ENCODE results near the gene CYP8B1. TPM values are rescaled to one million over a fixed set of nuclear protein-coding genes. Genes with fewer than 3 reads are reported as not detected.

CYP8B1 gene
- total RNA-seq, 3 donors from 2014 or later = not detected

GRCh38 chr3:42874749-42875148, 930 bp downstream of the CYP8B1 start:
- intact Hi-C loops (cut with DNase I, micrococcal nuclease) = no loop called here
- DNase-seq (no peak), ATAC-seq (no peak)
- Histone ChIP-seq H3K36me3 (ENCODE audit: low read depth) (no peaks in the 10 kb centered on the region), H3K4me3 (no peak overlapping the region), H3K9me3 (no peaks in the 10 kb centered on the region), H3K4me1 (ENCODE audit: low read depth) (no peaks in the 10 kb centered on the region)
- TF ChIP-seq, protein P1, sequence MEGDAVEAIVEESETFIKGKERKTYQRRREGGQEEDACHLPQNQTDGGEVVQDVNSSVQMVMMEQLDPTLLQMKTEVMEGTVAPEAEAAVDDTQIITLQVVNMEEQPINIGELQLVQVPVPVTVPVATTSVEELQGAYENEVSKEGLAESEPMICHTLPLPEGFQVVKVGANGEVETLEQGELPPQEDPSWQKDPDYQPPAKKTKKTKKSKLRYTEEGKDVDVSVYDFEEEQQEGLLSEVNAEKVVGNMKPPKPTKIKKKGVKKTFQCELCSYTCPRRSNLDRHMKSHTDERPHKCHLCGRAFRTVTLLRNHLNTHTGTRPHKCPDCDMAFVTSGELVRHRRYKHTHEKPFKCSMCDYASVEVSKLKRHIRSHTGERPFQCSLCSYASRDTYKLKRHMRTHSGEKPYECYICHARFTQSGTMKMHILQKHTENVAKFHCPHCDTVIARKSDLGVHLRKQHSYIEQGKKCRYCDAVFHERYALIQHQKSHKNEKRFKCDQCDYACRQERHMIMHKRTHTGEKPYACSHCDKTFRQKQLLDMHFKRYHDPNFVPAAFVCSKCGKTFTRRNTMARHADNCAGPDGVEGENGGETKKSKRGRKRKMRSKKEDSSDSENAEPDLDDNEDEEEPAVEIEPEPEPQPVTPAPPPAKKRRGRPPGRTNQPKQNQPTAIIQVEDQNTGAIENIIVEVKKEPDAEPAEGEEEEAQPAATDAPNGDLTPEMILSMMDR (IDR thresholded peaks at IDR 0.05) = no peak

- TF ChIP-seq, protein P1 (IDR thresholded peaks at IDR 0.05) = no peak
- intact Hi-C loops (cut with DNase I, micrococcal nuclease) = no loop called here
- Histone ChIP-seq H3K4me1 (ENCODE audit: low read depth) (no peaks in the 10 kb centered on the region), H3K9me3 (no peaks in the 10 kb centered on the region), H3K4me3 (no peak overlapping the region), H3K36me3 (ENCODE audit: low read depth) (no peaks in the 10 kb centered on the region)
- no peak for ATAC-seq
- no peak for DNase-seq
Measured at GRCh38 chr3:42873221-42873982, 2.3 kb downstream of the CYP8B1 start.

DNA sequence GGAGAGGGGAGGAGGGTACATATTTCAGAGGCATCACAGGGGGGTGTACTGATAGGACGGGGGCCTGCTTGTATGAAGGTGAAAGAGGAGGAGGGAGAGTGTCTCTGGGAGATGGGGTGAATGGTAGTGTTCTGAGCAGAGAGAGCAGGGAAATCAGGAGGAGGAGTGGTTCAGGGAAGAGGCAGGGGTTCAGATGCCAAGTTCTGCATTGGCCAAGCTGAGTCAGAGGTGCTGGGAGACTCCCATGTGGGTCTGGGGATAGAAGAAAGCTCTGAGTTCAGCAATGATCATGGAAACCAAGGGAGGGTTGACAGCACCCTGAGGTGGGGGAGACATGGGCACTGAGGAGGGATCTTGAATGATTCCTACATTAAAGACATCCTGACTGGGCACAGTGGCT, 3.0 kb downstream of the CYP8B1 start:
- Histone ChIP-seq H3K4me1 (ENCODE audit: low read depth) (no peaks in the 10 kb centered on the region), H3K9me3 (no peaks in the 10 kb centered on the region), H3K4me3 (no peak overlapping the region), H3K36me3 (ENCODE audit: low read depth) (no peaks in the 10 kb centered on the region)
- DNase-seq (no peak), ATAC-seq (no peak)
- intact Hi-C loops (cut with DNase I, micrococcal nuclease) = no loop called here
- TF ChIP-seq, protein P1 (IDR thresholded peaks at IDR 0.05) = no peak

GRCh38 chr3:42871592-42872196, 4.0 kb downstream of the CYP8B1 start:
- no peaks in the 10 kb centered on the region for H3K9me3 ChIP-seq
- TF ChIP-seq, protein P1 (IDR thresholded peaks at IDR 0.05) = no peak
- no peaks in the 10 kb centered on the region for H3K4me1 ChIP-seq (ENCODE audit: low read depth)
- intact Hi-C loops (cut with DNase I, micrococcal nuclease) = no loop called here
- ATAC-seq (no peak), DNase-seq (no peak)
- no peak overlapping the region for H3K4me3 ChIP-seq
- H3K36me3 ChIP-seq (ENCODE audit: low read depth) = no peaks in the 10 kb centered on the region

DNA sequence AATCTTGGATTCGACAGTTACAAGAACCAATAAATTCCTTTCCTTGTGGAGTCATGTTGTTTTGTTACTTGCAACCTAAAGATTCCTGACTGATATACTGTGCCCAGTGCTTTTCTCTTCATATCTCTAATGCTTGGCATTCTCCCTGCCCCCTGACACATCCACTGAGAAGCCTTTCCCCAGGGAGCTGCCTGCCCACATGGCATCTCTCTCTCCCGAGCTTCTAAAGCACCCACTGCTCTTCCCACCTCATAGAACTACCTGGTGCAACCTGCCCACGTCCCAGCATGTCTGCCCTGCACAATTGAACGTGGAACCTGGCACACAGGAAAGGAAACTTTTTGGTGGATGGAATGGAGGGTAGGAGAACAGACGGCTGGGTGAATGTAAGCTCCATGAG, 6.8 kb downstream of the CYP8B1 start:
- intact Hi-C loops (cut with DNase I, micrococcal nuclease) = no loop called here
- TF ChIP-seq, protein P1 (IDR thresholded peaks at IDR 0.05) = no peak
- H3K4me1 ChIP-seq (ENCODE audit: low read depth) = no peaks in the 10 kb centered on the region
- ATAC-seq (no peak), DNase-seq (no peak)
- no peaks in the 10 kb centered on the region for H3K36me3 ChIP-seq (ENCODE audit: low read depth)
- H3K4me3 ChIP-seq = no peak overlapping the region
- H3K9me3 ChIP-seq = no peaks in the 10 kb centered on the region

Data from mucosa of descending colon (tissue), 3 donors.